Suppressor macrophage treated with lipopolysaccharide for 4 hours (primary cell): ENCODE measurements around the gene DOK4.
"Not testable (repeated sequence)": the region's sequence is repeated elsewhere in the genome, so short reads cannot be mapped to it uniquely, and the experiment has no call there.

Experiments
- DNase-seq: peaks from one replicate; pipeline ENCODE4 v3.0.0-alpha.2; 2020

The DOK4 gene

GRCh38 chr16:57500578-57501111 is 14.4 kb upstream of the DOK4 start:
- no peak for DNase-seq

- not testable (repeated sequence) for DNase-seq
Measured at GRCh38 chr16:57499941-57500340, 13.6 kb upstream of the DOK4 start.

- DNase-seq, result no peak
Measured at GRCh38 chr16:57498031-57498430, 11.7 kb upstream of the DOK4 start.

GRCh38 chr16:57497121-57497520 is 10.8 kb upstream of the DOK4 start:
- DNase-seq, result no peak

DNA sequence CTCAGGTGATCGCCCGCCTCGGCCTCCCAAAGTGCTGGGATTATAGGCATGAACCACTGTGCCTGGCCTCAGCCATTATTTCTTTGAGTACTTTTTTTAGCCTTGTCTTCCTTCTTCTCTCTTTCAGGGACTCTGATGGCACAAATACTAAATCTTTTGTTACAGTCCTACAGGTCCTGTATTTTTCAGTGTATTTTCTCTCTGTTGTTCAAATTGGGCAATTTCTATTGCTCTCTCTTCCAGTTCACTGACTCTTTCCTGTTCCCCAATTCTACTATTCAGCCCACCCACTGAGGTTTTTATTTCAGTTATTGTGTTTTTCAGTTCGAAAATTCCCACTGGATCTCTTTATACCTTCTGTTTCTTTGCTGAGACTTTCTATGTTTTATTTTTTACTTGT is 7.5 kb upstream of the DOK4 start:
- DNase-seq, result no peak

DNA sequence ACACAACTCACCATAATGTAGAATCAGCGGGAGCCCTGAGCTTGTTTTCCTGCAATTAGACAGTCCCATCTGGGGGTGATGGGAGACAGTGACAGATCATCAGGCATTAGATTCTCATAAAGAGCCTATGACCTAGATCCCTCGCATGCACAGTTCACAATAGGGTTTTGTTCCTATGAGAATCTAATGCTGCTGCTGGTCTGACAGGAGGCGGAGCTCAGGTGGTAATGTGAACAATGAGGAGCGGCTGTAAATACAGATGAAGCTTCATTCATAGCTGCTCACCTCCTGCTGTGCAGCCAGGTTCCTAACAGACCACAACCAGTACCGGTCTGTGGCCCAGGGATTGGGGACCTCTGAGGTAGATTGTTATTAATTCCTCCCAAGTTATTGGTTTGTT is 2.9 kb upstream of the DOK4 start:
- no peak for DNase-seq

- no peak for DNase-seq
Measured at GRCh38 chr16:57486858-57487834, 853 bp upstream of the DOK4 start.

GRCh38 chr16:57485091-57485915 is 990 bp downstream of the DOK4 start:
- no peak for DNase-seq

DNA sequence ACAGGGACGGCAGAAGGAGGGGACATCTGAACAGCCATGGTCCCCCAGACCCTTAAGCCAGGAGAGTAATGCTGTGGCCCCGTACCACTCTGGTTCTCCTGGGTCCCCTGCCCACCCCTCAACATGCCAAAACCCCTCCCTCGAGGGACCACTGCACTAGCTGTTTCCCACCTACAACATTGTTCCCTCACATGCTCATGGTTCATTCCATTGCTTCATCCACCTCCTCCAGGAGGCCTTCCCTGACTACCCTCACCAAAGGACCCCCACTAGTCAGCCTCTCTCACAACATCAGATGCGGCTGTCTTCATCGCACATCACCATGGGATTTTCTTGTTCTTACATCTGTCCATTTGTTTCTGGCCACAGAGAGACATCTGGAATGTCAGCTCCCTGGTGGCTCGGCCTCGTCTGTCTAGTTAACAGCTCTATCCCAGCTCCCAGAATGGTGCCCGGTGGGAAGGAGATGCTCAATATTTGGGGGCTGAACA is 1.7 kb downstream of the DOK4 start:
- no peak for DNase-seq

GRCh38 chr16:57483725-57484514 is 2.4 kb downstream of the DOK4 start:
- no peak for DNase-seq

GRCh38 chr16:57482845-57483545 is 3.3 kb downstream of the DOK4 start:
- no peak for DNase-seq

- DNase-seq, result no peak
Measured at GRCh38 chr16:57481421-57481820, 4.9 kb downstream of the DOK4 start.

GRCh38 chr16:57480754-57481230 is 5.5 kb downstream of the DOK4 start:
- no peak for DNase-seq

DNA sequence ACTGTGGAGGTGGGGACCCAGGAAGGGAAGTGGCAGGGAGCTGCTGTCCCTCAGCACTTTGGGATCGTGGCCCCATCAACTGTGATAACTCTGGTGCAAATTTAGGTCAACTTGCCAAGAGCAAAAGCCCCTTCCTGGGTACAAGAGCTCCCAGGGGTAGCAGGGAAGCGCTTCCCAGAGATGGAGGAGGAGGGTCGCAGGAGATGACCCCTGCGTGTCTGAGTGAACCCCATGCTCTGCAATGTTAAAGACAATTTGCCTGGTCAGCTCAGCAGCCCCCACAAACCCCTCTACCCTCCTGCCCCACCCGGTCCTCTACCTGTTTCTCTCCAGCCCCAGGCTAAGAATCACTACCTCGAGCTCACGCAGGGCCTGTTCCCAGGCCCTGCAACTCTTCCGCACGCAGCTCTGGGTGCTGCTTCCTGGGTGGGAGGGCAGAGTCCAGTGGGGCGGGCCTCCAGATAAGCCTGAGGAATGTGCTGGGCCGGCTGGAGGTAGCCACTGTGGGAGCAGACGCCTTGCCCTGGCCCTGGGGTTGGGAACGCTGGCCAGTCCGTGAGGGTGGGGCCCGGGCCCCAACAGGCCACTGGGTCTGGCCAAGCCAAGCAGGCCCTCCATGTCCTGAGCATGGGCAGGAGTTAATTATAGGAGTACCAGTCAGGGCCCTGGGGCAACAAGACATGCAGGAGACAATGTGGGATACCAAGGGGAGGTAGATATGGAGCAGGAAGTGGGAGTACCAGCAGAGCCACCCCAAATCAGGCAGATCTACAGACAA is 6.1 kb downstream of the DOK4 start:
- no peak for DNase-seq

GRCh38 chr16:57479205-57479975 is 6.9 kb downstream of the DOK4 start:
- no peak for DNase-seq

DNA sequence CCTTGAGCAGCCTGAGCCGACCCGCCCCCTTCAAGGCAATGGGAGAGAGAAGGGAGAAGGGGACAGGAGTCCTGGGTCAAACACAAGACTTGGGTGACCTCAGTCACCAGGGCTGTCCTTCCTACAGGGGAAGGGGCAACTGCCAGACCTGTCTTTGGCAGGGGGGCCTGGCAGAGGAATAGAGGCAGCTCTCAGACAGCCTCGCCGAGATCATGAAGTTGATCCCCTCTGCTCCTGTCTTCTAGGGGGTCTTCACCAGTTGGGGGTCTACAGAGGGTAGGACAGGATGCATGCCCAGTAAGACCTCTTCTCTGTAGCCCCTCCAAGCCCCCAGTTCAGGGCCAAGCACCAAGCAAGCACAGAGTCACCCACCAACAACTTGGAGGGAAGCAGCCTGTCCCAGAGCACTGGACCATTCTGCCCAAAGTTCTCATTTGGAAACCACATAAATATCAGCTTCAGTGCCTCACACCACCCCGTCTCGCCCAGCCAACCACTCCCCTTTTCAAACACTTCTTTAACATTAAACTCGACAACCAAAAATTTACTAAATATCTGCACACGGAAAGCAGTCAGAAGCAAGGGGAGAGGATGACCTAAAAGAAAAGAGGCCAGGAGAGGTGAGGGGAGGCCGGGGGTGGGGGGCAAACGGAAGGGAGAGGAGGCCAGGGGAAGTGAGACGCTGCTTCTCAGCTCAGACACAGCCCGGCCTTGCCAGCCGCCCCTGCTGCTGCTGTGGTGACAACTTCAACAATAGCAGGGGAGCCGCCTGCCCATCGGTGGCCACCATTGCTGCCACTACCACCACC is 7.7 kb downstream of the DOK4 start:
- DNase-seq, result no peak

- DNase-seq, result no peak
Measured at GRCh38 chr16:57477531-57478202, 8.6 kb downstream of the DOK4 start.

DNA sequence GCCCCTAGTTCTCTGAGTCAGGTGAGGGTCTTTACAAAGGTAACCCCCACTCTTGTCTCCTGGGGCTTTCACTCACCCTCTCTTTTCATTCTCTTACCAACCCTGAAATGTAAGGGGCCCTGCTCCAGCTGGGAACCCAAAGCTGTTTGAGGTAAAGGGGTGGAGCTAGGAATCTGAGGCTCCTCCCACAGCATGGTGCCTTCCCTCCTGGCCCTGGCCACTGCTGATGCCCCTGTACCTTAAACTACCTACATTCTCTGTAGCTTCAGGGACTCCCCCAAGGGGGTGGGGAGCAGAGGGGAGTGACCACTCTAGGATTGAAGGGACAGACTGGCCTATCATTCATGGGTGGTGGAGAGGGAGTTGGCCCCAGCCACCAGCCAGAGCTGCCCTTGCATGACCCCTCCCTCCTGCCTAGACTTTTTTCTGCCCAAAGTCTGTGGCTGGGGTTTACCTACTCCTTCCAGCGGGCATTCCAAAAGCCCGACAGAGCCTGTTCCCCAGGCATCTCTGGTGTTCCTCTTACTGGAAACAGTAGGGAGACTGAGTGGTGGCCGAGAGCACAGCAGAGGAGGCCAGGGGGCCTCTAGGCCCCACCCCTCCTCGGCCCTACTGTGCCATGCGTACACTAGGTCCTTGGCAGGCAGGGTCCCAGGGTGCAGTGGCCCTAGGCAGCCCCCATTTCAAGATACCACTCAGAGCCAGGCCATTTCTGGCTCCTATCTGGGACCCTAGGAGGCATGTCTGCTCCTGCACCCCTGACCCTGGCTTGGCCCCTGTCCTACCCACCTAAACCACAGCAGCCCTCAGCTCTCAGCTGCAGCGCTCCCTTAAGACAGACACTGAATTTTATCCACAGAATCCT is 9.5 kb downstream of the DOK4 start:
- no peak for DNase-seq
